GM10248 (cell line): Measurements from ENCODE around the gene MAPK1.
"Not testable (repeated sequence)": the region's sequence is repeated elsewhere in the genome, so short reads cannot be mapped to it uniquely, and the experiment has no call there.

Experiments used
- CTCF ChIA-PET: fragments of 300-600 bp; sonication (Branson Sonifier 250); formaldehyde crosslinking; extraction: SDS; loops from one replicate; lab custom pipeline; 2021; ENCODE audit warnings: antibody characterized with exemption; lab: Yijun Ruan, JAX
- POLR2A ChIA-PET: fragments of 350-650 bp; sonication (Branson Sonifier 250); formaldehyde crosslinking; extraction: SDS; loops from one replicate; lab custom pipeline; 2020; ENCODE audit warnings: antibody characterized with exemption; lab: Yijun Ruan, JAX
- DNase-seq: peaks from one replicate; pipeline ENCODE4 v3.0.0; 2012; ENCODE audit errors: extremely low spot score
- TF ChIP-seq, protein P1 (sequence below): IDR thresholded peaks from 2 replicates; pipeline ENCODE4 v1.5.1; 2012; ENCODE audit warnings: mild to moderate bottlenecking, low read depth; ENCODE audit errors: extremely low read depth, missing control alignments, control extremely low read depth

The MAPK1 gene

DNA sequence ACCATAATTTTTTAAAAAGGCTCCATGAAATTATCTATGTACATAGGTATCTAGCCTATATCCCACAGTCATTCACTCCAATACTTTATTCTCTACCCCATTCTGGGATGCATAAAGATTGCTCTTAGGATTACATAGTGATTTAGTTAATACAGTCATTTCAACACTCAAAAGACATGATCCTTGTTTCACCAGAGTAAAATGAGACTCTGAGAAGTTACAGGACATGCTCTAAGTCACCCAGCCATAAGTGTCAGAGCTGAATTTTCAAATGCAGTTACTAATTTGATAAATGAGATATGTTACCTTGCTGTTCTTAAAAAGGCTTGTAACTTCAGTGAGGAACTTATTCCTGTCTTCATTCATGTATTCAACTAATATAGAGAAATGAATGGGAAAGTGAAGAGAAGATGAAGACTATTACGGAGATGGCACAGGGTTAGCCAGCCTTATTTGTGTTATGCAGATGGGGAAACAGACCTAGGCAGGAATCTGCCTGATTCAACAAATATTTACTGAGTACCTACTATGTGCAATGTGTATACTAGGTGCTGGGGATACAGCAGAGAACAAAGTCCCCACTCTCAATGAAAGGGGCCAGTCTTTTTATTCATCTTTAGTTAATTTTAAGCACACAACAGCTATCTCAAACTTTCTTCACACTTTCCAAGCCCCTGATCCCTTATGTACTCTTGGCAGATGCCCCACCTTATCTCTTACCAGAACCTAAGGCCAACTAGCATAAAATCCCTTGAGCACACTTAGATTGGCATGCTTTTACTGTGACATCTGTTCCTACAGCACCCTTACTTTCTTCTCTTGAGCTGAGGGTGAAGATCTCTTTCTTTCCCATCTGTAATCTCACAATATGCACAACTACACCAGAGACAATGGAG lies 21.6 kb downstream of the MAPK1 start:
- DNase-seq = no peak
- ChIA-PET CTCF (no interaction called here), POLR2A (interaction anchor here (0.6 kb wide), 1 partner anchor 19 kb away, joined by 3 read pairs; no protein-coding TSS in a partner anchor)
- TF ChIP-seq, protein P1, sequence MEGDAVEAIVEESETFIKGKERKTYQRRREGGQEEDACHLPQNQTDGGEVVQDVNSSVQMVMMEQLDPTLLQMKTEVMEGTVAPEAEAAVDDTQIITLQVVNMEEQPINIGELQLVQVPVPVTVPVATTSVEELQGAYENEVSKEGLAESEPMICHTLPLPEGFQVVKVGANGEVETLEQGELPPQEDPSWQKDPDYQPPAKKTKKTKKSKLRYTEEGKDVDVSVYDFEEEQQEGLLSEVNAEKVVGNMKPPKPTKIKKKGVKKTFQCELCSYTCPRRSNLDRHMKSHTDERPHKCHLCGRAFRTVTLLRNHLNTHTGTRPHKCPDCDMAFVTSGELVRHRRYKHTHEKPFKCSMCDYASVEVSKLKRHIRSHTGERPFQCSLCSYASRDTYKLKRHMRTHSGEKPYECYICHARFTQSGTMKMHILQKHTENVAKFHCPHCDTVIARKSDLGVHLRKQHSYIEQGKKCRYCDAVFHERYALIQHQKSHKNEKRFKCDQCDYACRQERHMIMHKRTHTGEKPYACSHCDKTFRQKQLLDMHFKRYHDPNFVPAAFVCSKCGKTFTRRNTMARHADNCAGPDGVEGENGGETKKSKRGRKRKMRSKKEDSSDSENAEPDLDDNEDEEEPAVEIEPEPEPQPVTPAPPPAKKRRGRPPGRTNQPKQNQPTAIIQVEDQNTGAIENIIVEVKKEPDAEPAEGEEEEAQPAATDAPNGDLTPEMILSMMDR = no peak

DNA sequence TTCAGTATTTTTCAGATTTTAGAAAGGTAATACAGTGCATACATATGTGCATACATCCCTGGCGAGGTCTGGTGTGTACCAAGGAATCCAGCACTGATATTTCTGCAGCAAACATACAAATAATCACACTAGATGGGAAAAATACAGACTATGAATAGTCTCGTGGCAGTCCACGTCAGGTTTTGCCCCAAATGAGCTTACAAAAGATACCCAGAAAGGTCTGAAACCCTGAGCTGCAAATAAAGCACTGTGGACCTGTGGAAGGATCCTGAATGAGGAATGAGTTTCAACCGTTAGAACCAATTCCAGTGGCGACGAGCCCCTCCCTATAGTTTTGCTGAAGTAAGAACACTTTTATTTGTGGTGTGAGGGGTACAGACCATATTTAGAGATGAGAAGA lies 24.5 kb downstream of the MAPK1 start:
- no peak for DNase-seq
- ChIA-PET CTCF (interaction anchor here (1.3 to 1.4 kb wide), 2 partner anchors 18 to 95 kb away, joined by 3 read pairs; no protein-coding TSS in a partner anchor), POLR2A (interaction anchor here (0.7 kb wide), 1 partner anchor 11 kb away, joined by 3 read pairs; no protein-coding TSS in a partner anchor)
- TF ChIP-seq, protein P1 = no peak

DNA sequence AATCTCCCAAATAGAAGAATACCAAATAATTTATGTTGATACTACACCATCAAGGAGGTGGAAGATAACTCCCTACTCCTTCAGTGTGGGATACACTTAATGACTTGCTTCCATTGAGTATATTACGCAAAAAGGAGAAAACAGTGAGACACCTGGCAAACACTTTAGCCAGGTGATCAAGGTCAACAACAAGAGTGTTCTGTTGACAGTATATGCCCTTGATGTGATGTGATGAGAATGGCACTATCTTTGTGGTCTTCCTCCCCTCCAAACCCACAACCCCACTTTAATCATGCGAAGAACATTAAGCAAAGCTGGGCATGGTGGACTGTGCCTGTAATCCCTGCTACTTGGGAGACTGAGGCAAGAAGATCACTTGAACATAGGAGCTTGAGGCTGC lies 26.0 kb downstream of the MAPK1 start:
- TF ChIP-seq, protein P1 = no peak
- ChIA-PET CTCF (interaction anchor here (1.3 to 1.6 kb wide), 4 partner anchors 9 to 128 kb away, joined by 3 read pairs; partner anchors contain the start of gene MAPK1), POLR2A (no interaction called here)
- DNase-seq = no peak

DNA sequence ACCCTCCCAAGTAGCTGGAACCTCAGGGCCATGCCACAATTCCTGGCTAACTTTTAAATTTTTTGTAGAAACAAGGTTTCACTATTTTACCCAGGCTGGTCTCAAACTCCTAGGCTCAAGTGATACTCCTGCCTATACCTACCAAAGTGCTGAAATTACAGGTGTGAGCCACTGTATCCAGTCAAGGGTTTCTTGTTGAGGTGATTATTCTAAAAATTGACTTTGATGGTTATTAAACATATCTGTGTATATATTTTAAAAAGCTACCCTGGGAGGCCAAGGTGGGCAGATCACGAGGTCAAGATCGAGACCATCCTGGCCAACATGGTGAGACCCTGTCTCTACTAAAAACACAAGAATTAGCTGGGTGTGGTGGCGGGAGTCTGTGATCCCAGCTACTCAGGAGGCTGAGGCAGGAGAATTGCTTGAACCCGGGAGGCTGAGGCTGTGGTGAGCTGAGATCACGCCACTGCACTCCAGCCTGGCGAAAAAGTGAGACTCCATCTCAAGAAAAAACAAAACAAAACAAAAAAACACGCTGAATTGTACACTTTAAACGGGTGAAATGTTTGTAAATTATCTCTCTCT lies 27.1 kb downstream of the MAPK1 start:
- POLR2A ChIA-PET = no interaction called here
- TF ChIP-seq, protein P1 = no peak
- CTCF ChIA-PET = interaction anchor here (1.5 to 1.6 kb wide), 3 partner anchors 12 to 127 kb away, joined by 3 read pairs; partner anchors contain the start of gene MAPK1
- no peak for DNase-seq

DNA sequence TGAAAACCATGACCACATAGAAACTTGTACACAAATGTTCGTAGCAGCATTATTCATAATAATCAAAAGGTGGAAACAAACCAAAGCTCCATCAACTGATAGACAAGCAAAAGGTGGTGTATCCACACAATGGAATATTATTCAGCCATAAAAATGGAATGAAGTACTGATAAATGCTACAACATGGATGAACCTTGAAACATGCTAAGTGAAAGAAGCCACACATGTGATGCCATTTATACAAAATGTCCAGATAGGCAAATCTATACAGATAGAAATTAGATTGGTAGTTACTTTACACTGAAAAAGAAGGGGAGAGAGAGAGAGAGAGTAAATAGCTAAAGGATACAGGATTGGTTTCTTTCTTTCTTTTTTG lies 27.7 kb downstream of the MAPK1 start:
- TF ChIP-seq, protein P1 = no peak
- CTCF ChIA-PET = no interaction called here
- POLR2A ChIA-PET = no interaction called here
- DNase-seq = no peak

DNA sequence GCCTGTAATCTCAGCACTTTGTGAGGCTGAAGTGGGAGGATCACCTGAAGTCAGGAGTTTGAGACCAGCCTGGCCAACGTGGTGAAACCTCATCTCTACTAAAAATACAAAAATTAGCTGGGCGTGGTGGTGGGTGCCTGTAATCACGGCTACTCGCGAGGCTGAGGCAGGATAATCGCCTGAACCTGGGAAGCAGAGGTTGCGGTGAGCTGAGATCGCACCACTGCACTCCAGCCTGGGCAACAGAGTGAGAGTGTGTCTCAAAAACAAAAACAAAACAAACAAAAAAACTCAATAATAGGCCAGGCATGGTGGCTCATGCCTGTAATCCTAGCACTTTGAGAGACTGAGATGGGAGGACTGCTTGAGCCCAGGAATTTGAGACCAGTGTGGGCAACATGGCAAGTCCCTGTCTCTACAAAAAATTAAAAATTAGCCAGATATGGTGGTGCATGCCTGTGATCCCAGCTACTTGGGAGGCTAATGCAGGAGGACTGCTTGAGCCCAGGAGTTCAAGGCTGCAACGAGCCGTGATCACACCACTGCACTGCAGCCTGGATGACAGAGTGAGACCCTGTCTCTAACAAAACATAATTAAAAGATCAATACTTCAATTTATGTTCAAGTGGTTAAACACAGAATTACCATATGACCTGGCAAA lies 28.2 kb downstream of the MAPK1 start:
- DNase-seq, POLR2A ChIA-PET, CTCF ChIA-PET: not testable (repeated sequence)
